ENCODE results near the gene SPRYD4. TPM values are rescaled to one million over a fixed set of nuclear protein-coding genes. Genes with fewer than 3 reads are reported as not detected.
A peak's percentile ranks its signal among the peaks of the same experiment; 100 is the strongest.
"Not testable (repeated sequence)": the region's sequence is repeated elsewhere in the genome, so short reads cannot be mapped to it uniquely, and the experiment has no call there.

SPRYD4 gene
- total RNA-seq, 4 donors from 2014 or later: 2.4 to 3.1 (median 2.8) TPM

GRCh38 chr12:56431850-56432249, 36.5 kb upstream of the SPRYD4 start:
- Histone ChIP-seq H3K4me1 (no peaks in the 10 kb centered on the region), H3K36me3 (peaks cover 0 to 43% (median 0%) of the 10 kb centered on the region in 3 donors), H3K4me3 (no peak overlapping the region), H3K9me3 (no peaks in the 10 kb centered on the region), H3K27me3 (no peaks in the 10 kb centered on the region), H3K27ac (no peak overlapping the region)
- TF ChIP-seq CTCF (IDR thresholded peaks at IDR 0.05): no peak
- no peak for TF ChIP-seq POLR2A (IDR thresholded peaks at IDR 0.05)
- no peak for TF ChIP-seq EP300 (IDR thresholded peaks at IDR 0.05)
- 90 to 96% methylated on average over 3 of the region's 3 CpGs for WGBS, 2 donors
- DNase-seq (ENCODE audit: low spot score in 2 of 2): no peak

GRCh38 chr12:56434828-56435227, 33.5 kb upstream of the SPRYD4 start:
- no peak for TF ChIP-seq EP300 (IDR thresholded peaks at IDR 0.05)
- TF ChIP-seq POLR2A (IDR thresholded peaks at IDR 0.05): no peak
- TF ChIP-seq CTCF (IDR thresholded peaks at IDR 0.05): no peak
- Histone ChIP-seq H3K4me1 (no peaks in the 10 kb centered on the region), H3K36me3 (peaks cover 0 to 23% (median 0%) of the 10 kb centered on the region in 3 donors), H3K27me3 (no peaks in the 10 kb centered on the region), H3K27ac (no peak overlapping the region), H3K9me3 (no peaks in the 10 kb centered on the region), H3K4me3 (no peak overlapping the region)
- DNase-seq (ENCODE audit: low spot score in 2 of 2): no peak
- WGBS, 2 donors: 94 to 96% methylated on average over 6 of the region's 6 CpGs

- TF ChIP-seq POLR2A (IDR thresholded peaks at IDR 0.05): no peak
- TF ChIP-seq EP300 (IDR thresholded peaks at IDR 0.05): no peak
- TF ChIP-seq CTCF (IDR thresholded peaks at IDR 0.05): no peak
- WGBS, 2 donors: 83 to 86% methylated on average over 11 of the region's 11 CpGs
- H3K4me3 ChIP-seq: no peak overlapping the region
- no peaks in the 10 kb centered on the region for H3K27me3 ChIP-seq
- H3K27ac ChIP-seq: no peak overlapping the region
- DNase-seq (ENCODE audit: low spot score in 2 of 2): no peak
- peaks cover 0 to 8% (median 0%) of the 10 kb centered on the region in 3 donors for H3K36me3 ChIP-seq
- H3K9me3 ChIP-seq: no peaks in the 10 kb centered on the region
- H3K4me1 ChIP-seq: no peaks in the 10 kb centered on the region
Measured at GRCh38 chr12:56437430-56438176, 30.8 kb upstream of the SPRYD4 start.

GRCh38 chr12:56443208-56443607, 25.2 kb upstream of the SPRYD4 start:
- not testable (repeated sequence) for H3K36me3 ChIP-seq; H3K27ac ChIP-seq; H3K27me3 ChIP-seq; H3K9me3 ChIP-seq; H3K4me3 ChIP-seq; DNase-seq (ENCODE audit: low spot score in 2 of 2); H3K4me1 ChIP-seq
- WGBS, 2 donors: 81 to 93% methylated on average over 2 of the region's 2 CpGs

- Histone ChIP-seq H3K9me3 (no peaks in the 10 kb centered on the region), H3K36me3 (no peaks in the 10 kb centered on the region), H3K27me3 (no peaks in the 10 kb centered on the region), H3K27ac (peak within 1 kb of the TSS; percentile 76 to 89 (median 82)), H3K4me1 (peaks cover 0 to 8% (median 3%) of the 10 kb centered on the region in 4 donors), H3K4me3 (peak within 1 kb of the TSS; percentile 56 to 85 (median 60))
- 0 to 1% methylated on average over 34 to 58 of the region's 58 CpGs for WGBS, 2 donors
- TF ChIP-seq CTCF (IDR thresholded peaks at IDR 0.05) (peak in 2 of 5 experiments; percentile 59 to 60), EP300 (IDR thresholded peaks at IDR 0.05) (peak; percentile 81 to 85), POLR2A (IDR thresholded peaks at IDR 0.05) (peak in 1 of 2 donors; percentile 67)
- peak; percentile 75 to 85 for DNase-seq (ENCODE audit: low spot score in 2 of 2)
Measured at GRCh38 chr12:56448860-56449621, 19.3 kb upstream of the SPRYD4 start, which contains the start of gene TIMELESS. Gene TIMELESS (minus strand): TSS chr12:56449426. CDS start chr12:56434170, 15,256 bp downstream.

Measured in tibial nerve (tissue), 4 donors.